Keratinocyte (primary cell): ENCODE results near the gene NES. TPM values are rescaled to one million over a fixed set of nuclear protein-coding genes. Genes with fewer than 3 reads are reported as not detected.

Experiments used
- DNase-seq: peaks from one replicate; pipeline ENCODE4 v3.0.0-alpha.2; 2011; ENCODE audit warnings: low read depth, missing footprints, low spot score
- FAIRE-seq: peaks from 2 replicates; lab custom pipeline; 2011; peaks lifted over from hg19 to GRCh38; lab: Jason Lieb, UNC
- H2AFZ ChIP-seq: 2 replicates; pipeline ENCODE4 v1.6.0; 2012; ENCODE audit warnings: low read length, control low read depth, inconsistent platforms; ENCODE audit not compliant: control insufficient read depth
- H3K27ac ChIP-seq: 2 replicates; pipeline ENCODE4 v1.5.1; 2011; ENCODE audit warnings: low read length; ENCODE audit not compliant: control insufficient read depth, insufficient read depth
- H3K27me3 ChIP-seq: 3 replicates; pipeline ENCODE4 v1.6.0; 2011; ENCODE audit warnings: low read length; ENCODE audit not compliant: control insufficient read depth, insufficient read depth; ENCODE audit errors: extremely low read depth
- H3K36me3 ChIP-seq, 2 experiments: 2 replicates in 1 of 2; 3 replicates in 1 of 2; pipeline ENCODE4 v1.5.1; 2011; ENCODE audit warnings: low read length in 2 of 2, mild to moderate bottlenecking in 1 of 2; ENCODE audit not compliant: control insufficient read depth in 2 of 2, insufficient read depth in 2 of 2; ENCODE audit errors: extremely low read depth in 1 of 2
- H3K4me1 ChIP-seq: 3 replicates; pipeline ENCODE4 v1.5.1; 2011; ENCODE audit warnings: low read length; ENCODE audit not compliant: control insufficient read depth, insufficient read depth; ENCODE audit errors: extremely low read depth
- H3K4me2 ChIP-seq: 3 replicates; pipeline ENCODE4 v1.6.0; 2011; ENCODE audit warnings: low read depth, low read length; ENCODE audit not compliant: control insufficient read depth, insufficient read depth; ENCODE audit errors: extremely low read depth
- H3K4me3 ChIP-seq, 3 experiments: fragments of 200-600 bp in 1 of 3; sonication (generic) in 1 of 3; 2 replicates in 2 of 3; 3 replicates in 1 of 3; pipeline ENCODE4 v1.5.1; 2011 to 2016; ENCODE audit warnings: low read length in 3 of 3, mild to moderate bottlenecking in 3 of 3, control low read depth in 2 of 3, inconsistent platforms in 1 of 3, low read depth in 1 of 3, mixed read lengths in 1 of 3, mixed run types in 1 of 3, moderate library complexity in 1 of 3; ENCODE audit not compliant: control insufficient read depth in 2 of 3, insufficient read depth in 2 of 3; ENCODE audit errors: extremely low read depth in 1 of 3
- H3K79me2 ChIP-seq: 2 replicates; pipeline ENCODE4 v1.6.0; 2012; ENCODE audit warnings: low read length; ENCODE audit not compliant: control insufficient read depth, insufficient read depth
- H3K9ac ChIP-seq: 3 replicates; pipeline ENCODE4 v1.6.0; 2011; ENCODE audit warnings: low read length; ENCODE audit not compliant: control insufficient read depth, insufficient read depth; ENCODE audit errors: extremely low read depth
- H3K9me1 ChIP-seq: 3 replicates; pipeline ENCODE4 v1.6.0; 2011; ENCODE audit warnings: low read length; ENCODE audit not compliant: control insufficient read depth, insufficient read depth; ENCODE audit errors: extremely low read depth
- H3K9me3 ChIP-seq: 2 replicates; pipeline ENCODE4 v1.5.1; 2012; ENCODE audit warnings: low read depth, low read length; ENCODE audit not compliant: control insufficient read depth
- H4K20me1 ChIP-seq: 3 replicates; pipeline ENCODE4 v1.6.0; 2011; ENCODE audit warnings: low read length; ENCODE audit not compliant: control insufficient read depth, insufficient read depth; ENCODE audit errors: extremely low read depth
- EZH2 ChIP-seq: IDR thresholded peaks from one replicate; pipeline ENCODE4 v1.6.1; 2012; ENCODE audit warnings: inconsistent platforms, mild to moderate bottlenecking, low read length, moderate library complexity
- dilution Hi-C: fragments of 300-500 bp; cut with MboI; formaldehyde crosslinking; loops from one replicate; pipeline ENCODE4 v1.7.0; 2020; ENCODE audit warnings: low sequenced_read_pairs; ENCODE audit not compliant: extremely low pct_ligation_motif_present
- polyA plus RNA-seq, 5 experiments: library from polyadenylated mRNA; depleted of rRNA in 3 of 5; stranded (reverse) in 3 of 5; stranded (forward) in 1 of 5; unstranded in 1 of 5; fragments of >200 nt; gene quantifications; 1 replicate in 1 of 5; 2 replicates in 3 of 5; 3 replicates in 1 of 5; pipeline versions ENCODE4 v1.2.1 to v1.2.3, GENCODE V29; 2011 to 2012; ENCODE audit warnings: missing spikeins in 2 of 5, low read depth in 1 of 5, low replicate concordance in 1 of 5
- TF ChIP-seq, protein P1 (sequence below), 3 experiments: IDR thresholded peaks in 1 of 3; conservative IDR thresholded peaks in 1 of 3; optimal IDR thresholded peaks in 1 of 3; 2 replicates in 2 of 3; 3 replicates in 1 of 3; pipeline versions ENCODE3 to v1.5.1; 2011; ENCODE audit warnings: low read length in 3 of 3, mild to moderate bottlenecking in 3 of 3, moderate library complexity in 2 of 3, control low read depth in 1 of 3, inconsistent platforms in 1 of 3; ENCODE audit not compliant: insufficient read depth in 2 of 3; ENCODE audit errors: extremely low read depth in 1 of 3

Gene NES
- polyA plus RNA-seq, 1 donor (not counting 4 experiments of a cell fraction or from before 2014, with no cell fraction given): not detected

DNA sequence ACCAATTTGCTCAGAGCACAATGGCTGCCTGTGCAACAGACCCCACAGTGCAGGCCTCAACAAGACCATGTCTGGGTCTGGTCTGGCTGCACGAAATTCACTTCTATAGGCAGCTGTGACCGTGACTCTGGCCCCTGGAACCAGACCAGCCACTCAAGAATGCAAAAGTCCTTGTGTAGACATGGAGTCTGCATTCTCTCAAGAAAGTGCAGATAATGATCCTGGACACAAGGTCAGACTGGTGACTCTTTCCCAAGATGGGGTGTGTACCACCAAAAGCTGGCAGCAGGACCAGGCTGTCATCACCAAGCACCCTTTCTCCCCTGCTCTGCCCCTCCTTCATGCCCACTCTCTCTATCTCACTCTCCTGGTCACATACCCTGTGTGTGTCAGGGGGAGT is 43.9 kb upstream of the NES start:
- Histone ChIP-seq H3K79me2 (peaks cover 40% of the 10 kb centered on the region), H3K36me3 (peaks cover 27 to 35% of the 10 kb centered on the region in 2 experiments), H4K20me1 (peaks cover 11% of the 10 kb centered on the region), H3K4me2 (no peak overlapping the region), H3K9ac (no peak overlapping the region), H3K27me3 (no peaks in the 10 kb centered on the region), H3K27ac (no peak overlapping the region), H3K4me3 (no peak overlapping the region), H3K9me3 (no peaks in the 10 kb centered on the region), H2AFZ (no peak overlapping the region), H3K4me1 (peaks cover 19% of the 10 kb centered on the region), H3K9me1 (no peaks in the 10 kb centered on the region)
- dilution Hi-C loops: no loop called here
- TF ChIP-seq EZH2: no peak
- TF ChIP-seq, protein P1, sequence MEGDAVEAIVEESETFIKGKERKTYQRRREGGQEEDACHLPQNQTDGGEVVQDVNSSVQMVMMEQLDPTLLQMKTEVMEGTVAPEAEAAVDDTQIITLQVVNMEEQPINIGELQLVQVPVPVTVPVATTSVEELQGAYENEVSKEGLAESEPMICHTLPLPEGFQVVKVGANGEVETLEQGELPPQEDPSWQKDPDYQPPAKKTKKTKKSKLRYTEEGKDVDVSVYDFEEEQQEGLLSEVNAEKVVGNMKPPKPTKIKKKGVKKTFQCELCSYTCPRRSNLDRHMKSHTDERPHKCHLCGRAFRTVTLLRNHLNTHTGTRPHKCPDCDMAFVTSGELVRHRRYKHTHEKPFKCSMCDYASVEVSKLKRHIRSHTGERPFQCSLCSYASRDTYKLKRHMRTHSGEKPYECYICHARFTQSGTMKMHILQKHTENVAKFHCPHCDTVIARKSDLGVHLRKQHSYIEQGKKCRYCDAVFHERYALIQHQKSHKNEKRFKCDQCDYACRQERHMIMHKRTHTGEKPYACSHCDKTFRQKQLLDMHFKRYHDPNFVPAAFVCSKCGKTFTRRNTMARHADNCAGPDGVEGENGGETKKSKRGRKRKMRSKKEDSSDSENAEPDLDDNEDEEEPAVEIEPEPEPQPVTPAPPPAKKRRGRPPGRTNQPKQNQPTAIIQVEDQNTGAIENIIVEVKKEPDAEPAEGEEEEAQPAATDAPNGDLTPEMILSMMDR (optimal IDR thresholded peaks at IDR 0.05 in 1 of 3, IDR thresholded peaks at IDR 0.05 in 1 of 3, conservative IDR thresholded peaks at IDR 0.05 in 1 of 3; ENCODE audit: extremely low read depth in 1 of 3, insufficient read depth in 2 of 3, low read length in 3 of 3): no peak
- FAIRE-seq (no peak), DNase-seq (no peak)

DNA sequence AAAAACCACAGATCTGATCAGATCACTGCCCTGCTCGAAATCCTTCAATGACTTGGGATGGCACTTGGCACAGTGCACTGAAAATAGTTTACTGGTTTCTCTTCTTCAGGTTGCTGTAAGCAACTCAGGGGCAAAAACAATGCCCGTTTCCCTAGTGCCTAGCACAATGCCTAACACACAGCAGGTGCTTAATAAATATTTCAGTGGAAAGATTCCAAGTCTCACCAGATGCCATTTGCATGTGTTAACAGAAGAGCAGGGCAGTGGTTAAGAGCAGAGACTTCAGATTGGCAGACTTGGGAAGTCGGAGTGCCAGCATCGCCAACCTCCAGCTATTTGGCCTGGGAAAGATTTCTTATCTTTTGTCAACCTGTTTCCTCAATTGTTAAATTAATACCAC is 40.1 kb upstream of the NES start:
- no peak overlapping the region for H2AFZ ChIP-seq
- H3K9me1 ChIP-seq: no peaks in the 10 kb centered on the region
- no peak overlapping the region for H3K9ac ChIP-seq
- H3K79me2 ChIP-seq: peaks cover 5% of the 10 kb centered on the region
- no peaks in the 10 kb centered on the region for H4K20me1 ChIP-seq
- no peaks in the 10 kb centered on the region for H3K9me3 ChIP-seq
- peaks cover 8 to 17% of the 10 kb centered on the region in 2 experiments for H3K36me3 ChIP-seq
- H3K4me1 ChIP-seq: peaks cover 3% of the 10 kb centered on the region
- H3K27ac ChIP-seq: no peak overlapping the region
- H3K4me3 ChIP-seq: no peak overlapping the region
- H3K27me3 ChIP-seq: no peaks in the 10 kb centered on the region
- no peak for TF ChIP-seq EZH2
- TF ChIP-seq, protein P1 (optimal IDR thresholded peaks at IDR 0.05 in 1 of 3, IDR thresholded peaks at IDR 0.05 in 1 of 3, conservative IDR thresholded peaks at IDR 0.05 in 1 of 3; ENCODE audit: extremely low read depth in 1 of 3, insufficient read depth in 2 of 3, low read length in 3 of 3): no peak
- dilution Hi-C loops: no loop called here
- FAIRE-seq: no peak
- DNase-seq: no peak
- H3K4me2 ChIP-seq: no peak overlapping the region
